SK-N-SH (cell line): ENCODE measurements around the gene MTG1.

ENCODE experiments used
- CHD2 ChIP-seq: fragments of 150-350 bp; IDR thresholded peaks from 2 replicates; pipeline ENCODE4 v1.6.1; 2018; ENCODE audit warnings: low read length; ENCODE audit not compliant: partially characterized antibody
- CTCF ChIP-seq: fragments of 200-600 bp; sonication (generic); IDR thresholded peaks from 2 replicates; pipeline ENCODE4 v1.6.1; 2017; ENCODE audit warnings: antibody characterized with exemption, mild to moderate bottlenecking, moderate library complexity
- EZH2phosphoT487 ChIP-seq: fragments of 200-600 bp; sonication (generic); IDR thresholded peaks from 2 replicates; pipeline ENCODE4 v1.6.1; 2017; ENCODE audit warnings: low read depth, mixed run types, mild to moderate bottlenecking, antibody characterized with exemption, moderate library complexity, borderline replicate concordance
- GATA2 ChIP-seq: sonication (generic); formaldehyde crosslinking; IDR thresholded peaks from 2 replicates; pipeline ENCODE4 v1.5.0; 2020; ENCODE audit warnings: mild to moderate bottlenecking, missing genetic modification reagents
- MAX ChIP-seq: IDR thresholded peaks from 2 replicates; pipeline ENCODE4 v1.4.0; 2012; ENCODE audit warnings: low read depth
- POLR2AphosphoS5 ChIP-seq: IDR thresholded peaks from 2 replicates; pipeline ENCODE4 v1.6.1; 2012; ENCODE audit warnings: low read depth, low read length
- REST ChIP-seq: IDR thresholded peaks from 2 replicates; pipeline ENCODE4 v1.6.1; 2012; ENCODE audit warnings: mild to moderate bottlenecking, low read depth, low read length, moderate library complexity
- RFX5 ChIP-seq: IDR thresholded peaks from 2 replicates; pipeline ENCODE4 v1.6.1; 2012; ENCODE audit warnings: mild to moderate bottlenecking, improper control_type of control experiment, low read length

DNA sequence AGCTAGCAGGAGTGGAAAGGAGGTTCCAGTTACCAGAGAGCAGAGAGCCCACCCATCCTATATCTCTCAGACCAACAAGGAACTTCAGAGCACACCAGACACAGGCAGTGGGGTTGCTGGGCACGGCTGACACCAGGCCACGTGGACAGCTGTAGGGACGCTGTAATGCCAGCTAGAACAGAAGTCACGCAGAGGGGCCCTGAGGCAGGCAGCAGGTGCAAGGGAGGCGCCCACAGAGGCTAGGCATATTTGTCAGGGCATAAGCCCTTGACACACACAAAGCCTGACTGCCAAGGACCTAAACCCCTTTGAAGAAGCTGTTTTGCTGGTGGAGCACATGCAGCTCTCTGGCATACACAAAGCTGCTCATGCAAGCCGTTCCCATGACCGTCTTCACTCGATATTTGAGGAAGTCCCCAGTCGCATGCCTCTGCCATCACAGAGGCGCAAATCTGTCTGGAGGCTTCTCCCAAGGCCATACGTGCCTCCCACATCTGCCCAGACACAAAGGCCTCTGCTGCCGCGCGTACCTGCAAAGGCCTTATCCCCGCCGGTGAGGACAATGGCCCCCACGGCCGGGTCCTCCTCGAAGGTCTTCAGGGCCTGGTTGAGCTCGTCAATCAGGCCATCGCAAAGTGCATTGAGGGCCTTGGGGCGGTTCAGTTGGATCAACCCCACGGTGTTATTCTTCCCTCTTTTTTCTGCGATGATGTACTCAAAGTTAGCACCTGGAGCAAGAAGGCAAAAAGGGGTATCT lies 23.7 kb upstream of the MTG1 start:
- TF ChIP-seq CTCF (no peak), REST (no peak), CHD2 (no peak), POLR2AphosphoS5 (no peak), MAX (no peak), EZH2phosphoT487 (no peak), RFX5 (no peak), GATA2 (CRISPR knock-in tag) (no peak)
